MM.1S (cell line): ENCODE data around the gene LRRC23.
"Not testable (repeated sequence)": the region's sequence is repeated elsewhere in the genome, so short reads cannot be mapped to it uniquely, and the experiment has no call there.

Experiments used
- DNase-seq: peaks from one replicate; pipeline ENCODE4 v3.0.0-alpha.2; 2015
- H2AFZ ChIP-seq: fragments of 300-600 bp; sonication (generic); 2 replicates; pipeline ENCODE4 v1.6.0; 2016; ENCODE audit warnings: antibody characterized with exemption, low read length
- H3F3A ChIP-seq: fragments of 300-600 bp; sonication (generic); 2 replicates; pipeline ENCODE4 v1.6.1; 2016; ENCODE audit warnings: mild to moderate bottlenecking, antibody characterized with exemption, low read length, moderate library complexity, mixed read lengths; ENCODE audit not compliant: insufficient read depth
- H3K27ac ChIP-seq: fragments of 300-600 bp; sonication (generic); 2 replicates; pipeline ENCODE4 v1.5.1; 2016; ENCODE audit warnings: mild to moderate bottlenecking, low read length
- H3K27me3 ChIP-seq: fragments of 300-600 bp; sonication (generic); replicated peaks from 2 replicates; pipeline ENCODE4 v1.6.0; 2016; ENCODE audit warnings: low read length; ENCODE audit not compliant: insufficient read depth
- H3K36me3 ChIP-seq: fragments of 300-600 bp; sonication (generic); replicated peaks from 2 replicates; pipeline ENCODE4 v1.6.1; 2016; ENCODE audit warnings: mild to moderate bottlenecking, low read length, mixed read lengths; ENCODE audit not compliant: insufficient read depth
- H3K4me1 ChIP-seq: fragments of 300-600 bp; sonication (generic); 2 replicates; pipeline ENCODE4 v1.6.1; 2016; ENCODE audit warnings: low read length, mixed read lengths
- H3K4me2 ChIP-seq: fragments of 300-600 bp; sonication (generic); 2 replicates; pipeline ENCODE4 v1.6.0; 2016; ENCODE audit warnings: low read depth, low read length
- H3K4me3 ChIP-seq: fragments of 300-600 bp; sonication (generic); 2 replicates; pipeline ENCODE4 v1.5.1; 2016; ENCODE audit warnings: low read length, mixed read lengths
- H3K79me2 ChIP-seq: fragments of 300-600 bp; sonication (generic); 2 replicates; pipeline ENCODE4 v1.6.1; 2016; ENCODE audit warnings: mixed run types, low read length, mixed read lengths
- H3K9ac ChIP-seq: fragments of 300-600 bp; sonication (generic); 2 replicates; pipeline ENCODE4 v1.6.1; 2016; ENCODE audit warnings: low read length, mixed read lengths
- H3K9me2 ChIP-seq: fragments of 300-600 bp; sonication (generic); replicated peaks from 2 replicates; pipeline ENCODE4 v1.6.1; 2016; ENCODE audit warnings: mild to moderate bottlenecking, low read length, mixed read lengths; ENCODE audit not compliant: insufficient read depth
- H3K9me3 ChIP-seq: fragments of 300-600 bp; sonication (generic); replicated peaks from 2 replicates; pipeline ENCODE4 v1.6.1; 2016; ENCODE audit warnings: mild to moderate bottlenecking, low read length, mixed read lengths; ENCODE audit not compliant: insufficient read depth
- H4K20me1 ChIP-seq: fragments of 300-600 bp; sonication (generic); 2 replicates; pipeline ENCODE4 v1.6.1; 2016; ENCODE audit warnings: mild to moderate bottlenecking, low read length, moderate library complexity, mixed read lengths; ENCODE audit not compliant: insufficient read depth
- CTCF ChIP-seq: fragments of 300-600 bp; sonication (generic); IDR thresholded peaks from 2 replicates; pipeline ENCODE4 v1.5.1; 2016; ENCODE audit warnings: antibody characterized with exemption, low read length, mixed read lengths
- EZH2 ChIP-seq: fragments of 300-600 bp; sonication (generic); optimal IDR thresholded peaks from 2 replicates; pipeline ENCODE3; 2017; ENCODE audit warnings: low read depth, mild to moderate bottlenecking, antibody characterized with exemption, low read length, mixed read lengths
- EZH2phosphoT487 ChIP-seq: fragments of 300-600 bp; sonication (generic); IDR thresholded peaks from 2 replicates; pipeline ENCODE4 v1.6.1; 2018; ENCODE audit warnings: antibody characterized with exemption, low read length

The LRRC23 gene

GRCh38 chr12:6863033-6863432, 41.6 kb upstream of the LRRC23 start:
- Histone ChIP-seq H3K27ac (no peak overlapping the region), H3K4me2 (no peak overlapping the region), H2AFZ (no peak overlapping the region), H3K27me3 (no peaks in the 10 kb centered on the region), H4K20me1 (peaks cover 1% of the 10 kb centered on the region), H3K9me2 (no peaks in the 10 kb centered on the region), H3K79me2 (peaks cover 7% of the 10 kb centered on the region), H3K4me1 (peaks cover 5% of the 10 kb centered on the region; the same call in 1 of the 2 replicates), H3K36me3 (peaks cover 8% of the 10 kb centered on the region), H3K4me3 (no peak overlapping the region), H3K9ac (no peak overlapping the region), H3F3A (peaks cover 3% of the 10 kb centered on the region), H3K9me3 (no peaks in the 10 kb centered on the region)
- TF ChIP-seq EZH2phosphoT487 (no peak), CTCF (no peak), EZH2 (no peak)
- no peak for DNase-seq

GRCh38 chr12:6863586-6864321, 40.9 kb upstream of the LRRC23 start:
- peaks cover 5% of the 10 kb centered on the region; the same call in 1 of the 2 replicates for H3K36me3 ChIP-seq

GRCh38 chr12:6865307-6865706, 39.3 kb upstream of the LRRC23 start:
- peaks cover 29% of the 10 kb centered on the region for H3K79me2 ChIP-seq
- H3K9me2 ChIP-seq, H2AFZ ChIP-seq, H3K27ac ChIP-seq, H3K9ac ChIP-seq, DNase-seq, H3K4me3 ChIP-seq, H3K27me3 ChIP-seq, H3K9me3 ChIP-seq, H3K36me3 ChIP-seq, H3K4me2 ChIP-seq: not testable (repeated sequence)
- peaks cover 25% of the 10 kb centered on the region for H3F3A ChIP-seq
- peaks cover 19% of the 10 kb centered on the region for H3K4me1 ChIP-seq
- H4K20me1 ChIP-seq = peaks cover 19% of the 10 kb centered on the region

More at GRCh38 chr12:6863586-6864321, 40.9 kb upstream of the LRRC23 start:
- H3K79me2 ChIP-seq = peaks cover 14% of the 10 kb centered on the region
- H3K9ac ChIP-seq = no peak overlapping the region
- DNase-seq = no peak
- peaks cover 6% of the 10 kb centered on the region for H3K4me1 ChIP-seq
- H3K9me3 ChIP-seq = no peaks in the 10 kb centered on the region
- H3K27ac ChIP-seq = no peak overlapping the region
- no peak for TF ChIP-seq EZH2phosphoT487
- no peak for TF ChIP-seq EZH2
- no peak for TF ChIP-seq CTCF
- H3F3A ChIP-seq = peaks cover 10% of the 10 kb centered on the region
- H3K4me2 ChIP-seq = no peak overlapping the region
- H3K4me3 ChIP-seq = no peak overlapping the region
- peaks cover 7% of the 10 kb centered on the region for H4K20me1 ChIP-seq
- no peaks in the 10 kb centered on the region for H3K27me3 ChIP-seq
- no peak overlapping the region for H2AFZ ChIP-seq
- no peaks in the 10 kb centered on the region for H3K9me2 ChIP-seq
